ENCODE data around the gene CKB.

DNA sequence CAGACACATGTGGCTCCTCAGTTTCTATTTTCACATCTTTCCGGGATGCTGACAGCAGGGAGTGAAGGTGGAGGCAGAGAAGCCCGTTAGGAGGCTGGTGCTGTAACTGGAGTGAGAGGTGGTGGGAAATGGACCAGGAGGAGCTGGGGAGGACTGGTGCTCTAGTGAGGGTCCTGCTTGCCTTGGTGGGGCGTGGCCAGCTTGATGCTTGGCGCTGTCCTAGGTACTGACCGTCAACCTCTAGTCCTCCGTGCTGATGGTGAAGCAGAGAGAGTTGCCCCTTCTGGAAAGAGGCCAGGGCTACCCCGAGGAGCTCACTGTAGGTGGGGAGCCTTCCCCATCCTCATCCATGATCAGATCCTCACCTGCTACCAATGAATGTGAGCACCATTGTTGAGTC, 7.8 kb upstream of the CKB start:
- TF ChIP-seq GATA2 (IDR thresholded peaks at IDR 0.05; ENCODE audit: low read depth, low read length) (no peak), GATA3 (IDR thresholded peaks at IDR 0.05; ENCODE audit: low read depth, low read length) (no peak)
